CD8-positive, alpha-beta memory T cell (primary cell): ENCODE results near the gene KRT85. TPM values are rescaled to one million over a fixed set of nuclear protein-coding genes. Genes with fewer than 3 reads are reported as not detected.

ENCODE experiments used
- CTCF ChIA-PET: fragments of 350-600 bp; sonication (Branson Sonifier 250); formaldehyde crosslinking; loops from one replicate; lab custom pipeline; 2021; ENCODE audit warnings: antibody characterized with exemption; lab: Charles Lee
- POLR2A ChIA-PET: fragments of 350-600 bp; sonication (Branson Sonifier 250); formaldehyde crosslinking; loops from one replicate; lab custom pipeline; 2021; ENCODE audit warnings: antibody characterized with exemption; lab: Charles Lee
- DNase-seq, 5 donors: peaks; one replicate each; pipeline versions ENCODE4 v3.0.0 to v3.0.0-alpha.2; 2020 to 2022; ENCODE audit warnings: mixed read lengths in 1 of 5
- H3K27ac ChIP-seq: one replicate; pipeline ENCODE4 v1.7.0; 2013; ENCODE audit warnings: low read depth, mild to moderate bottlenecking, low read length, moderate library complexity
- H3K27me3 ChIP-seq: 2 replicates; pipeline ENCODE4 v1.7.0; 2013; ENCODE audit warnings: low read length, mild to moderate bottlenecking; ENCODE audit not compliant: insufficient read depth, poor library complexity, severe bottlenecking
- H3K36me3 ChIP-seq: 2 replicates; pipeline ENCODE4 v1.7.0; 2013; ENCODE audit warnings: mild to moderate bottlenecking, low read length, moderate library complexity; ENCODE audit not compliant: insufficient read depth
- H3K4me1 ChIP-seq: 2 replicates; pipeline ENCODE4 v1.7.0; 2013; ENCODE audit warnings: mild to moderate bottlenecking, low read length, moderate library complexity; ENCODE audit not compliant: insufficient read depth
- H3K4me3 ChIP-seq: 2 replicates; pipeline ENCODE4 v1.7.0; 2013; ENCODE audit warnings: mild to moderate bottlenecking, low read length
- H3K9me3 ChIP-seq: 2 replicates; pipeline ENCODE4 v1.7.0; 2013; ENCODE audit warnings: mild to moderate bottlenecking, low read length
- H3K27ac Mint-ChIP-seq, 8 donors: one replicate each; pipeline ENCODE4 v1.8.0; 2020 to 2021; ENCODE audit warnings: mixed read lengths in 8 of 8, mild to moderate bottlenecking in 6 of 8, inconsistent platforms in 3 of 8, moderate library complexity in 3 of 8
- H3K27me3 Mint-ChIP-seq, 2 donors: one replicate each; pipeline ENCODE4 v1.8.0; 2020 to 2021; ENCODE audit warnings: mixed read lengths in 2 of 2, mild to moderate bottlenecking in 1 of 2, moderate library complexity in 1 of 2
- H3K36me3 Mint-ChIP-seq, 3 donors: one replicate each; pipeline ENCODE4 v1.8.0; 2020 to 2021; ENCODE audit warnings: mixed read lengths in 3 of 3, inconsistent platforms in 1 of 3, mild to moderate bottlenecking in 1 of 3
- H3K4me1 Mint-ChIP-seq, 3 donors: one replicate each; pipeline ENCODE4 v1.8.0; 2020 to 2021; ENCODE audit warnings: mixed read lengths in 3 of 3, inconsistent platforms in 1 of 3, mild to moderate bottlenecking in 1 of 3
- H3K4me3 Mint-ChIP-seq, 7 donors: one replicate each; pipeline ENCODE4 v1.8.0; 2020 to 2021; ENCODE audit warnings: mixed read lengths in 7 of 7, mild to moderate bottlenecking in 6 of 7, moderate library complexity in 4 of 7, inconsistent platforms in 2 of 7
- H3K9me3 Mint-ChIP-seq, 5 donors: one replicate each; pipeline ENCODE4 v1.8.0; 2020 to 2022; ENCODE audit warnings: mixed read lengths in 5 of 5, mild to moderate bottlenecking in 3 of 5, moderate library complexity in 2 of 5, inconsistent platforms in 1 of 5
- polyA plus RNA-seq: library from polyadenylated mRNA; unstranded; fragments of 300-500 nt; fragmentation: Illumina TruSeq; gene quantifications from one replicate; pipeline ENCODE4 v1.2.3, GENCODE V29; 2021
- total RNA-seq, 2 experiments: library from RNA; stranded (reverse); gene quantifications; one replicate each; pipeline ENCODE4 v1.2.3, GENCODE V29; 2021

KRT85 gene
- total and polyA plus RNA-seq, 3 experiments from 2014 or later, result not detected

DNA sequence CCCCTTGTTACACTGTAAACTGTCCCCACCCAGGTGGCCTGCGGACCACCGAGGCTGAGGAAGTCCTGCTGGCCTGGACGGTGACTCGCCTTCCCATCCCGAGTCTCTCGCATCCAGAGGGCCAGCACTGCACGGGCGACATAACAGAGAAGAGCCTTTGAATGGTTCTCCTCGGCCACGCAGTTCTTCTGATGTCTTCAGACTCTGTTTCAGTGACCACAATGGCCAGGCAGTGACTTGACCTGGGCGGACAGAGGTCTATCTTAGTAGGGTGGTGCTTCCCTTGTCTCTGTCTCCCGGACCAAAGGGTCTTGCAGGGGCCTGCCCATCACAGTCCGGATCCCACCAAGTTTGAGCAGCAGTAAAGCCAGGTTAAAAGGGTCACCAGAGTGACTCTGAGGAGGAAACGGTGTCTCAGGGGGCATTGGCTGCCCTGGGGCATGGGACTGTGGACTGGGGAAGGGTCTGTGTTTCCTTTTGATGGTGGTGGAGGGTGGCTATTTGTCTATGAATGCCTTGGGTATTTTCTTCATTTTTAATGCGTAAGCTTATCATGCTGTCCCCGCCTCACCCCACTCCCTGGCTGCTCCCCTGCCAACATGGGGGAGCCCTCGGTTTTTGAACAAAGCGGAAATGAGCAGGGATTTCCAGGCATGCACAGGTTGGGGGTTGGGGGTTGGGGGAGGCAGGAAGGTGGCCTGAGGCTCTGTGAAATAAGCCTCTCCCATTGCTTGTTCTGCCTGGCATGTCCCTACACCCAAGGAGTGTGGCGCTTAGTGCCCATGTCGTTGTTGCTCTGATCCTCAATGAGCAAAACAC lies 10.3 kb downstream of the KRT85 start:
- no peaks in the 10 kb centered on the region for H3K36me3 Mint-ChIP-seq
- peaks cover 30% of the 10 kb centered on the region for H3K4me1 ChIP-seq
- peaks cover 38 to 66% (median 57%) of the 10 kb centered on the region in 3 donors for H3K4me1 Mint-ChIP-seq
- no peaks in the 10 kb centered on the region for H3K9me3 ChIP-seq
- no peak overlapping the region for H3K4me3 ChIP-seq
- ChIA-PET CTCF (interaction anchor here (2.6 kb wide), 1 partner anchor 15 kb away, joined by 6 read pairs; no protein-coding TSS in a partner anchor), POLR2A (no interaction called here)
- H3K36me3 ChIP-seq, result no peaks in the 10 kb centered on the region
- no peaks in the 10 kb centered on the region for H3K27me3 ChIP-seq
- H3K27me3 Mint-ChIP-seq, result peaks cover 11 to 15% of the 10 kb centered on the region in 2 donors
- H3K27ac ChIP-seq, result no peak overlapping the region
- DNase-seq, result no peak
- no peak overlapping the region for H3K4me3 Mint-ChIP-seq
- H3K27ac Mint-ChIP-seq, result peak overlapping the region in 1 of 8 donors; percentile 51
- no peaks in the 10 kb centered on the region for H3K9me3 Mint-ChIP-seq

DNA sequence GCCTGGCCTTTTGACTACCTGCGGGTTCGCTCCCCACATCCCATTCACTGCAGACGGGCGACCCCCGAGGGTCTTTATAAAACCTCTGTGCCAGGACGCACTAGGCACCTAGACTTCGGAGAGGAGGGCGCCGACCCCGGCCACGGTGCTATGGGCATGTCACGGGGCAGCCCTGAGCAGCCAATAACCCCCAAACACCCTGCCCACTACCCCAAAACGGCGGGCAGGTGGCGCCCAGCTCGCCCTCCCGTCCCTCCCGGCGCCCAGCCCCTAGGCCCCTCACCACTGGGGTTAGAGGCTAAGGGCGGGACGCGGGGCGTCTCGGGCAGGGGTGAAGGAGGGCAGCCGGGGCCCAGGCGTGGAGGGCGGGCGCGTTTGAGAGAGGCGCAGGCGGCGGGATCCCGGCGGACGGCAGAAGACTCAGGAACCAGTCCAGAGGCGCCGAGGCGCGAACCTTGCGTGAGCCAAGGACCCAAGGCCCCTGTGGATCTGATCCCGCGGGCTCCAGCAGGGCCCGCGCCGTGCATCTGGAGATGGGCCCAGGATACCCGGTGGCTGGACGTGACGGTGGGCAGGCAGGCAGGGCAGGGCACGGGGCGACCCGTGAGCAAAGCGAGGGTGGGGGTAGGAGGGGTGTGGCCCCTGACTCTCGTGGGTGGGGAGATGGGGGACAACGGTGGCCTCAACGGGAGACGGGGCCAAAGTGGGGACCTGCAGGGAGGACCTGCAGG lies 11.1 kb downstream of the KRT85 start:
- CTCF ChIA-PET, result interaction anchor here (2.2 kb wide), 1 partner anchor 28 kb away, joined by 6 read pairs; no protein-coding TSS in a partner anchor
- H3K9me3 Mint-ChIP-seq, result no peaks in the 10 kb centered on the region

DNA sequence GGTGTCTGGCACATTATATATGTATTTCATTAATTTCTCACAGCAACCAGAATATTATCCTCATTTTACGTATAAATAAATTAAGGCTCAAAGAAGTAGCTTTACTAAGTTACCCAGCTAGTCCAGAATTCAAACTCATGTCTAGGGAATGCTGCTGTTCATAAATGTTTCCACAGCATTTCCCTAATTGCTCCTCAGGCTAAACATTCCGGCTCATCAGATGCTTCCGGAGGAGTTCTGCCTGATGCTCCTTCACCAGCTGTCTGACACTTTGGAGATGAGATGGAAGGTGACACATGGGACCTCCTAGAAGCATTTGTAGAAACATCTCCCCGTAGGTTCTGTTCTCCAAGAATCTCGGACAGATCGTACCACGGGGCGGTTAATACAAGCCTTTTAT lies 12.1 kb downstream of the KRT85 start:
- peaks cover 11 to 15% of the 10 kb centered on the region in 2 donors for H3K27me3 Mint-ChIP-seq
- Histone ChIP-seq H3K4me3 (no peak overlapping the region), H3K27me3 (no peaks in the 10 kb centered on the region), H3K9me3 (no peaks in the 10 kb centered on the region), H3K4me1 (peaks cover 43% of the 10 kb centered on the region), H3K27ac (no peak overlapping the region), H3K36me3 (no peaks in the 10 kb centered on the region)
- ChIA-PET POLR2A (no interaction called here), CTCF (interaction anchor here (2.2 kb wide), 1 partner anchor 27 kb away, joined by 6 read pairs; no protein-coding TSS in a partner anchor)
- no peaks in the 10 kb centered on the region for H3K36me3 Mint-ChIP-seq
- H3K4me1 Mint-ChIP-seq, result peaks cover 41 to 65% (median 61%) of the 10 kb centered on the region in 3 donors
- no peaks in the 10 kb centered on the region for H3K9me3 Mint-ChIP-seq
- no peak for DNase-seq
- no peak overlapping the region for H3K4me3 Mint-ChIP-seq
- H3K27ac Mint-ChIP-seq, result no peak overlapping the region

More for the DNA sequence above, 11.1 kb downstream of the KRT85 start:
- H3K27me3 Mint-ChIP-seq, result peaks cover 11 to 15% of the 10 kb centered on the region in 2 donors
- peaks cover 37% of the 10 kb centered on the region for H3K4me1 ChIP-seq
- no peaks in the 10 kb centered on the region for H3K36me3 Mint-ChIP-seq
- H3K4me3 ChIP-seq, result no peak overlapping the region
- no peak for DNase-seq
- H3K4me3 Mint-ChIP-seq, result no peak overlapping the region
- no peak overlapping the region for H3K27ac ChIP-seq
- no peak overlapping the region for H3K27ac Mint-ChIP-seq
- H3K9me3 ChIP-seq, result no peaks in the 10 kb centered on the region
- POLR2A ChIA-PET, result no interaction called here
- no peaks in the 10 kb centered on the region for H3K27me3 ChIP-seq
- H3K4me1 Mint-ChIP-seq, result peaks cover 38 to 65% (median 57%) of the 10 kb centered on the region in 3 donors
- no peaks in the 10 kb centered on the region for H3K36me3 ChIP-seq

DNA sequence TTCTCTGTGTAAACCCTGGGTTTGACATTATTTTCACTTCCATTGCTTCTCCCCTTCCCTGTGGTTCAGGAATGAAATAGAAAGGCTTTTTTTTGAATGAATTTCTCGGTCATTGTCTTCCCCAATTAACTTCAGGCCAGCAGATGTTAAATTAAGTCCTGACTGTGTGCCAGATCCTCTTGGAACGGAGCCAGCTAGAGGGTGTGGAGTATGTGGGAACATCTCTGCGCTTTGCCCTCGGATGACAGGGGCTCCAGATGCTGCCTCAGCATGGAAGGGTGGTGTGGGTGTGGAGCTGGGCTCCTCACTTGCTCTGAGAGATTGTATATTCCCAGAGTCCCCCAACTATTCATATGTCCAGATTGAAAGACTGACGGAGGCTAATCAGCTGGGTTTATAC lies 13.1 kb downstream of the KRT85 start:
- H3K9me3 ChIP-seq, result no peaks in the 10 kb centered on the region
- Mint-ChIP-seq H3K4me3 (no peak overlapping the region), H3K27me3 (peaks cover 10 to 15% of the 10 kb centered on the region in 2 donors), H3K4me1 (peaks cover 38 to 60% (median 55%) of the 10 kb centered on the region in 3 donors), H3K9me3 (no peaks in the 10 kb centered on the region), H3K27ac (no peak overlapping the region), H3K36me3 (no peaks in the 10 kb centered on the region)
- no peak for DNase-seq
- no peaks in the 10 kb centered on the region for H3K27me3 ChIP-seq
- no peaks in the 10 kb centered on the region for H3K36me3 ChIP-seq
- H3K4me1 ChIP-seq, result peaks cover 35% of the 10 kb centered on the region
- H3K27ac ChIP-seq, result no peak overlapping the region
- H3K4me3 ChIP-seq, result no peak overlapping the region
- CTCF ChIA-PET, result interaction anchor here (2.2 kb wide), 1 partner anchor 26 kb away, joined by 6 read pairs; no protein-coding TSS in a partner anchor
- POLR2A ChIA-PET, result no interaction called here

DNA sequence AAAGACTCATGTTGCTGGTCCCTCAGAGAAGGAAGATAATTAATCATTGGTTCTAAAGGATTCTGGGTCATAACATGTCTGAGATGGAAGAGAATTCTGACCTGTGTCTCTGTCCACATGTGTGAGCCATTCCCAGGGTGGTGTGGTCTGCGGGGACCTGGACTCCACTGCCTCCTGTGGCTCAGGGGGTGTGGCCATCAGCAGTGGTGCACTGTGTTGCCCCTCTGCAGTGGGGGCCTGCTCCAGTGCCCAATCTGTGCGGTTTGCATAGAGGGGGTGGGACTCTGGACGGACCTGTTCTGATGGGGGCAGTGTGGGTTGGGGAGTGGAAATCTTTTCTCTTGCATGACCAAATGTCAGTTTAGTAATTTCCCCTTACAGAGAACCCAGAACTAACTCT lies 13.5 kb downstream of the KRT85 start:
- Mint-ChIP-seq H3K4me3 (peak overlapping the region in 1 of 7 donors; percentile 27), H3K27me3 (peaks cover 10 to 15% of the 10 kb centered on the region in 2 donors)
- CTCF ChIA-PET, result interaction anchor here (2.2 kb wide), 1 partner anchor 26 kb away, joined by 6 read pairs; no protein-coding TSS in a partner anchor

DNA sequence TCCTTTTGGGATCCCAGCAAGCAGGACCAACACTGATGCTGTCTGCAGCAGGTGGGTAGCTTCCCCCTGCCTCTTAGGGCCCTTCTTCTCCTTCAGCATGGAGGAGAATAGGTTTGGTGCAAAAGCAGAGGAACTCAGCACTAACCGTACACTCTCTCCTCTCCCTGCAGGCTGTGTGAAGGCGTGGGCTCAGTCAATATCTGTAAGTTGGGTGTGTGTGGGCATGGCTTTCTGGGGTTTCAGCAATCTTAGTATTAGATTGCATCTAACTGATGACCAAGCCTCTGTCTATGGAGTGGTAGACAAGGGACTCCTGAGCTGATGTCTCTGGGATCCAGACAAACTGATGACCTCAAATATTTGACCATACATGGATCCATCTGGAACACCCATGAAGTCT lies 14.3 kb downstream of the KRT85 start:
- POLR2A ChIA-PET, result no interaction called here
- Histone ChIP-seq H3K9me3 (no peaks in the 10 kb centered on the region), H3K36me3 (no peaks in the 10 kb centered on the region), H3K4me1 (peaks cover 23% of the 10 kb centered on the region), H3K27ac (no peak overlapping the region), H3K4me3 (no peak overlapping the region), H3K27me3 (no peaks in the 10 kb centered on the region)
- H3K4me3 Mint-ChIP-seq, result peak overlapping the region in 1 of 7 donors; percentile 24
- H3K4me1 Mint-ChIP-seq, result peaks cover 28 to 60% (median 45%) of the 10 kb centered on the region in 3 donors
- CTCF ChIA-PET, result interaction anchor here (0.7 to 3.7 kb wide), 3 partner anchors 9 to 628 kb away, joined by 3 to 16 read pairs (median 13); no protein-coding TSS in a partner anchor
- DNase-seq, result no peak
- no peak overlapping the region for H3K27ac Mint-ChIP-seq
- no peaks in the 10 kb centered on the region for H3K9me3 Mint-ChIP-seq
- H3K36me3 Mint-ChIP-seq, result no peaks in the 10 kb centered on the region
- peaks cover 15 to 19% of the 10 kb centered on the region in 2 donors for H3K27me3 Mint-ChIP-seq

More for the DNA sequence above, 13.5 kb downstream of the KRT85 start:
- Histone ChIP-seq H3K27me3 (no peaks in the 10 kb centered on the region), H3K36me3 (no peaks in the 10 kb centered on the region), H3K27ac (no peak overlapping the region), H3K4me3 (no peak overlapping the region), H3K9me3 (no peaks in the 10 kb centered on the region), H3K4me1 (peaks cover 31% of the 10 kb centered on the region)
- POLR2A ChIA-PET, result no interaction called here
- no peak overlapping the region for H3K27ac Mint-ChIP-seq
- no peaks in the 10 kb centered on the region for H3K36me3 Mint-ChIP-seq
- DNase-seq, result no peak
- H3K4me1 Mint-ChIP-seq, result peaks cover 36 to 60% (median 53%) of the 10 kb centered on the region in 3 donors
- no peaks in the 10 kb centered on the region for H3K9me3 Mint-ChIP-seq

DNA sequence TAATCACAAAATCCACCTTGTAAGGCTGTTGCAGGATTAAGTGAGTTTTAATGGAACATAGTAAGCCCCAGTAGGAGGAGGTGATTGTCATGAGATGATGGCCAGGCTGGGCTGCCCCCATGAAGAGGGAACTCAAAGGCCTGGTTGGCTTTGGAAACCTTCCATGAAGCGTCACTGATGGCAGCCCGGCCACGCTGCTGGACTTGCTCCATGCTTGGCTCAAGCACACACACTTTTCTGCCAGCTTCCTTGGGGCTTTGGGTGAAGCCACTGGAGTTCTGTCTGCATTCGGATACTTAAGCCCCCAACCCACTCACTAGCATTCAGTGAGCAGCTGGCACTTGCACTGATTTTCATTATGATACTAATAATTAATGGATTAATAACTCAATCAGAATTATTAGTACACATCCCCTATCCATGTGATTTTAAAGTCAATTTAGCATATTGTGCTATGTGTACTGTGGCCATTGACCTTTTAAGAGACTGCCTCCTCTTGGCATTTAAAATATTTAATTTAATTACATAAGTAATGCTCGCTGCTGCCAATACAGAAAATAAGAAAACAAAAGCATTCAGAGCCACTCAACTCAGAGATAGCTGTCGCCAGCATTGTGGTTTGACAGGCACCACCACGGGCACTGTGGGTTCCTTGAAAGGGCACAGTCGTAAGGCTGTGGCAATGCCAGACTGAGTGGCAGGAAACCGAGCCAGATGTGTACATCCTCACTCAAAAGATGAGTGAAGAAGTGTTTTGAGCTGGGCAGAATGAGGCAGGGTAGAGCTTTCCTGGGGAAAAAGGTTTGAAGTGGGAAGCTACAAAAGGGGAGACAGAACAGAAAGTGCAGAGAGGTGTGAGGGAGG lies 15.9 kb downstream of the KRT85 start:
- Histone ChIP-seq H3K27ac (no peak overlapping the region), H3K4me3 (no peak overlapping the region), H3K4me1 (peaks cover 21% of the 10 kb centered on the region), H3K9me3 (no peaks in the 10 kb centered on the region), H3K27me3 (no peaks in the 10 kb centered on the region), H3K36me3 (no peaks in the 10 kb centered on the region)
- DNase-seq, result peak; percentile 43 to 87 (median 72)
- Mint-ChIP-seq H3K4me1 (peaks cover 26 to 53% (median 40%) of the 10 kb centered on the region in 3 donors), H3K27ac (peak overlapping the region in 7 of 8 donors; percentile 0 to 69 (median 47)), H3K9me3 (no peaks in the 10 kb centered on the region), H3K27me3 (peaks cover 17 to 20% of the 10 kb centered on the region in 2 donors), H3K36me3 (no peaks in the 10 kb centered on the region), H3K4me3 (peak overlapping the region in 6 of 7 donors; percentile 35 to 59 (median 50))
- ChIA-PET CTCF (interaction anchor here (0.8 to 3.7 kb wide), 5 partner anchors 10 to 72 kb away, joined by 3 to 16 read pairs (median 4); no protein-coding TSS in a partner anchor), POLR2A (interaction anchor here (0.9 kb wide), 1 partner anchor 24 kb away, joined by 5 read pairs; no protein-coding TSS in a partner anchor)
